Memory B cell (primary cell): ENCODE measurements around the gene BRS3.
"Not testable (repeated sequence)": the region's sequence is repeated elsewhere in the genome, so short reads cannot be mapped to it uniquely, and the experiment has no call there.

Experiments
- ATAC-seq: fragments of 150-1000 bp; cut with Tn5 transposase; 2 replicates; pipeline ENCODE4 v1.10.0; 2021; ENCODE audit warnings: low read depth, mild to moderate bottlenecking, moderate library complexity
- DNase-seq, 2 donors: peaks; one replicate each; pipeline ENCODE4 v3.0.0; 2022; ENCODE audit warnings: low spot score in 2 of 2
- H3K27ac Mint-ChIP-seq: one replicate; pipeline ENCODE4 v1.8.0; 2022; ENCODE audit warnings: mild to moderate bottlenecking, moderate library complexity, mixed read lengths
- H3K27me3 Mint-ChIP-seq: one replicate; pipeline ENCODE4 v1.8.0; 2022; ENCODE audit warnings: mixed read lengths
- H3K36me3 Mint-ChIP-seq: one replicate; pipeline ENCODE4 v1.8.0; 2022; ENCODE audit warnings: mild to moderate bottlenecking, mixed read lengths
- H3K4me1 Mint-ChIP-seq: one replicate; pipeline ENCODE4 v1.8.0; 2022; ENCODE audit warnings: mixed read lengths
- H3K4me3 Mint-ChIP-seq: one replicate; pipeline ENCODE4 v1.8.0; 2022; ENCODE audit warnings: mild to moderate bottlenecking, moderate library complexity, mixed read lengths
- H3K9me3 Mint-ChIP-seq: one replicate; pipeline ENCODE4 v1.8.0; 2022; ENCODE audit warnings: mixed read lengths

Gene BRS3

GRCh38 chrX:136487647-136488046, at the start of gene BRS3:
Gene BRS3, plus strand, starts transcription at chrX:136487947. Its CDS starts 168 bp downstream, at chrX:136488115.
- ATAC-seq (no peak), DNase-seq (no peak)
- Mint-ChIP-seq H3K4me1 (peaks cover 4% of the 10 kb centered on the region), H3K4me3 (no peak within 1 kb of the TSS), H3K9me3 (no peaks in the 10 kb centered on the region), H3K27ac (no peak within 1 kb of the TSS), H3K36me3 (no peaks in the 10 kb centered on the region), H3K27me3 (peaks cover 9% of the 10 kb centered on the region)

GRCh38 chrX:136438192-136438591, 49.6 kb upstream of the BRS3 start:
- no peak for ATAC-seq
- no peak for DNase-seq
- Mint-ChIP-seq H3K36me3 (no peaks in the 10 kb centered on the region), H3K4me1 (no peaks in the 10 kb centered on the region), H3K9me3 (no peaks in the 10 kb centered on the region), H3K27ac (no peak overlapping the region), H3K4me3 (no peak overlapping the region), H3K27me3 (no peaks in the 10 kb centered on the region)

- H3K4me1 Mint-ChIP-seq, H3K4me3 Mint-ChIP-seq, H3K27me3 Mint-ChIP-seq, H3K9me3 Mint-ChIP-seq, H3K36me3 Mint-ChIP-seq, ATAC-seq, H3K27ac Mint-ChIP-seq, DNase-seq: not testable (repeated sequence)
Observed at GRCh38 chrX:136445674-136446073, 42.1 kb upstream of the BRS3 start.

- Mint-ChIP-seq H3K27ac (no peak overlapping the region), H3K4me3 (no peak overlapping the region)
Observed at GRCh38 chrX:136446208-136446607, 41.5 kb upstream of the BRS3 start.

GRCh38 chrX:136447308-136447707, 40.4 kb upstream of the BRS3 start:
- H3K4me3 Mint-ChIP-seq: no peak overlapping the region
- H3K27ac Mint-ChIP-seq: no peak overlapping the region
- H3K9me3 Mint-ChIP-seq: no peaks in the 10 kb centered on the region
- no peaks in the 10 kb centered on the region for H3K4me1 Mint-ChIP-seq
- DNase-seq (no peak), ATAC-seq (no peak)
- H3K36me3 Mint-ChIP-seq: no peaks in the 10 kb centered on the region
- peaks cover 2% of the 10 kb centered on the region for H3K27me3 Mint-ChIP-seq

More at GRCh38 chrX:136446208-136446607, 41.5 kb upstream of the BRS3 start:
- no peaks in the 10 kb centered on the region for H3K9me3 Mint-ChIP-seq
- DNase-seq (no peak), ATAC-seq (no peak)
- H3K36me3 Mint-ChIP-seq: no peaks in the 10 kb centered on the region
- H3K4me1 Mint-ChIP-seq: no peaks in the 10 kb centered on the region
- peaks cover 2% of the 10 kb centered on the region for H3K27me3 Mint-ChIP-seq

GRCh38 chrX:136447968-136448367, 39.8 kb upstream of the BRS3 start:
- no peaks in the 10 kb centered on the region for H3K36me3 Mint-ChIP-seq
- DNase-seq (no peak), ATAC-seq (no peak)
- H3K4me3 Mint-ChIP-seq: no peak overlapping the region
- H3K27ac Mint-ChIP-seq: no peak overlapping the region
- peaks cover 2% of the 10 kb centered on the region for H3K27me3 Mint-ChIP-seq
- no peaks in the 10 kb centered on the region for H3K4me1 Mint-ChIP-seq
- no peaks in the 10 kb centered on the region for H3K9me3 Mint-ChIP-seq

- Mint-ChIP-seq H3K9me3 (no peaks in the 10 kb centered on the region), H3K27me3 (peaks cover 2% of the 10 kb centered on the region), H3K4me3 (no peak overlapping the region), H3K36me3 (no peaks in the 10 kb centered on the region), H3K27ac (no peak overlapping the region), H3K4me1 (no peaks in the 10 kb centered on the region)
- DNase-seq (no peak), ATAC-seq (no peak)
Observed at GRCh38 chrX:136450050-136450830, 37.5 kb upstream of the BRS3 start.

- H3K36me3 Mint-ChIP-seq: no peaks in the 10 kb centered on the region
- H3K27me3 Mint-ChIP-seq: peaks cover 2% of the 10 kb centered on the region
- DNase-seq (no peak), ATAC-seq (no peak)
- no peaks in the 10 kb centered on the region for H3K4me1 Mint-ChIP-seq
- H3K9me3 Mint-ChIP-seq: no peaks in the 10 kb centered on the region
- no peak overlapping the region for H3K4me3 Mint-ChIP-seq
- H3K27ac Mint-ChIP-seq: no peak overlapping the region
Observed at GRCh38 chrX:136452614-136453013, 35.1 kb upstream of the BRS3 start.

GRCh38 chrX:136453114-136453513, 34.6 kb upstream of the BRS3 start:
- Mint-ChIP-seq H3K4me3 (no peak overlapping the region), H3K27me3 (peaks cover 2% of the 10 kb centered on the region), H3K27ac (no peak overlapping the region), H3K9me3 (no peaks in the 10 kb centered on the region), H3K36me3 (no peaks in the 10 kb centered on the region), H3K4me1 (no peaks in the 10 kb centered on the region)
- DNase-seq (no peak), ATAC-seq (no peak)

GRCh38 chrX:136453771-136454170, 34.0 kb upstream of the BRS3 start:
- no peaks in the 10 kb centered on the region for H3K9me3 Mint-ChIP-seq
- H3K36me3 Mint-ChIP-seq: no peaks in the 10 kb centered on the region
- ATAC-seq (no peak), DNase-seq (no peak)
- H3K27ac Mint-ChIP-seq: no peak overlapping the region
- no peaks in the 10 kb centered on the region for H3K4me1 Mint-ChIP-seq
- no peak overlapping the region for H3K4me3 Mint-ChIP-seq
- H3K27me3 Mint-ChIP-seq: peaks cover 2% of the 10 kb centered on the region

GRCh38 chrX:136456133-136456532, 31.6 kb upstream of the BRS3 start:
- no peak overlapping the region for H3K4me3 Mint-ChIP-seq
- DNase-seq (no peak), ATAC-seq (no peak)
- H3K36me3 Mint-ChIP-seq: no peaks in the 10 kb centered on the region
- H3K9me3 Mint-ChIP-seq: no peaks in the 10 kb centered on the region
- no peaks in the 10 kb centered on the region for H3K4me1 Mint-ChIP-seq
- H3K27me3 Mint-ChIP-seq: peaks cover 2% of the 10 kb centered on the region
- H3K27ac Mint-ChIP-seq: no peak overlapping the region

- no peak for ATAC-seq
- Mint-ChIP-seq H3K4me1 (no peaks in the 10 kb centered on the region), H3K9me3 (no peaks in the 10 kb centered on the region), H3K27me3 (peaks cover 2% of the 10 kb centered on the region), H3K36me3 (no peaks in the 10 kb centered on the region), H3K4me3 (no peak overlapping the region), H3K27ac (no peak overlapping the region)
- no peak for DNase-seq
Observed at GRCh38 chrX:136457303-136457917, 30.3 kb upstream of the BRS3 start.

GRCh38 chrX:136464589-136464988, 23.2 kb upstream of the BRS3 start:
- H3K9me3 Mint-ChIP-seq: no peaks in the 10 kb centered on the region
- H3K27me3 Mint-ChIP-seq: peaks cover 3% of the 10 kb centered on the region
- no peak overlapping the region for H3K27ac Mint-ChIP-seq
- no peaks in the 10 kb centered on the region for H3K4me1 Mint-ChIP-seq
- H3K4me3 Mint-ChIP-seq: no peak overlapping the region
- H3K36me3 Mint-ChIP-seq: no peaks in the 10 kb centered on the region
- no peak for DNase-seq
- no peak for ATAC-seq

- no peak for DNase-seq
- no peak overlapping the region for H3K27ac Mint-ChIP-seq
- H3K9me3 Mint-ChIP-seq: no peaks in the 10 kb centered on the region
- no peak overlapping the region for H3K4me3 Mint-ChIP-seq
- no peaks in the 10 kb centered on the region for H3K36me3 Mint-ChIP-seq
- ATAC-seq: no peak
- peaks cover 8% of the 10 kb centered on the region for H3K27me3 Mint-ChIP-seq
- H3K4me1 Mint-ChIP-seq: no peaks in the 10 kb centered on the region
Observed at GRCh38 chrX:136467303-136467702, 20.4 kb upstream of the BRS3 start.
